ENCODE data around the gene MUC20. TPM values are rescaled to one million over a fixed set of nuclear protein-coding genes. Genes with fewer than 3 reads are reported as not detected.
"Not testable (repeated sequence)": the region's sequence is repeated elsewhere in the genome, so short reads cannot be mapped to it uniquely, and the experiment has no call there.

The MUC20 gene
- total RNA-seq, 1 donor: 0.36 TPM

- no peak overlapping the region for H2AFZ ChIP-seq (ENCODE audit: low read length)
- no peaks in the 10 kb centered on the region for H3K79me2 ChIP-seq (ENCODE audit: insufficient read depth, low read length)
- peaks cover 38% of the 10 kb centered on the region for H3K36me3 ChIP-seq (ENCODE audit: insufficient read depth, low read length)
- no peak for DNase-seq (ENCODE audit: insufficient read length, low spot score, missing footprints)
- no peak overlapping the region for H3K4me2 ChIP-seq (ENCODE audit: insufficient read depth, low read length)
- no peak overlapping the region for H3K4me3 ChIP-seq (ENCODE audit: insufficient read depth, low read length)
- H3K9me3 ChIP-seq (ENCODE audit: low read depth, low read length): no peaks in the 10 kb centered on the region
- H3K4me1 ChIP-seq (ENCODE audit: insufficient read depth, low read length): no peaks in the 10 kb centered on the region
- no peaks in the 10 kb centered on the region for H3K27me3 ChIP-seq (ENCODE audit: insufficient read depth, low read length)
- no peaks in the 10 kb centered on the region for H4K20me1 ChIP-seq (ENCODE audit: insufficient read depth, low read length)
- TF ChIP-seq CTCF (IDR thresholded peaks at IDR 0.05; ENCODE audit: extremely low read depth, low read depth, low read length): no peak
- no peak overlapping the region for H3K27ac ChIP-seq (ENCODE audit: low read depth, low read length)
These were observed 29.8 kb upstream of the MUC20 start for GRCh38 chr3:195690951-195691350.

- not testable (repeated sequence) for H3K27ac ChIP-seq (ENCODE audit: low read depth, low read length); H2AFZ ChIP-seq (ENCODE audit: low read length); H3K4me2 ChIP-seq (ENCODE audit: insufficient read depth, low read length); H4K20me1 ChIP-seq (ENCODE audit: insufficient read depth, low read length); H3K9me3 ChIP-seq (ENCODE audit: low read depth, low read length); H3K4me1 ChIP-seq (ENCODE audit: insufficient read depth, low read length); H3K79me2 ChIP-seq (ENCODE audit: insufficient read depth, low read length); H3K27me3 ChIP-seq (ENCODE audit: insufficient read depth, low read length); H3K4me3 ChIP-seq (ENCODE audit: insufficient read depth, low read length)
- DNase-seq (ENCODE audit: insufficient read length, low spot score, missing footprints): peak; percentile 73
- H3K36me3 ChIP-seq (ENCODE audit: insufficient read depth, low read length): peaks cover 31% of the 10 kb centered on the region
These were observed 29.0 kb upstream of the MUC20 start for GRCh38 chr3:195691596-195692353.

DNA sequence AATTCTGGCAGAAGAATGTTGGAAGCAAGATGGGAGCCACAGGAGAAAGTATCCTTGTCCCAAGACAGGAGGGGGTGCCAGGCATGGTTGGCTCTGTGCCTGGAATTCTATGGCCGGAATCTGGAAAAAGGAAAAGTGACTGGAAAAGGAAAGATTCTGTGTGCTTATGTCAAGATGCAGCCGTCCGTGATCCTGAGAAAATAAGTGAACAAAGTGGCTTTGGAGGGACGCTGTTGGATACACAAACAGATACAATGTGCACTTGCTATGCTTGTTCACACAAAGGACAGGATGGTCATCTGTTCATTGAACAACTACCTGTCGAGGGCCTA is 28.5 kb upstream of the MUC20 start:
- H4K20me1 ChIP-seq (ENCODE audit: insufficient read depth, low read length): no peaks in the 10 kb centered on the region
- H3K36me3 ChIP-seq (ENCODE audit: insufficient read depth, low read length): peaks cover 31% of the 10 kb centered on the region
- no peak overlapping the region for H3K4me3 ChIP-seq (ENCODE audit: insufficient read depth, low read length)
- H3K9me3 ChIP-seq (ENCODE audit: low read depth, low read length): no peaks in the 10 kb centered on the region
- no peak for DNase-seq (ENCODE audit: insufficient read length, low spot score, missing footprints)
- H3K27me3 ChIP-seq (ENCODE audit: insufficient read depth, low read length): no peaks in the 10 kb centered on the region
- no peak overlapping the region for H3K27ac ChIP-seq (ENCODE audit: low read depth, low read length)
- no peak for TF ChIP-seq CTCF (IDR thresholded peaks at IDR 0.05; ENCODE audit: extremely low read depth, low read depth, low read length)
- no peak overlapping the region for H3K4me2 ChIP-seq (ENCODE audit: insufficient read depth, low read length)
- H3K4me1 ChIP-seq (ENCODE audit: insufficient read depth, low read length): peaks cover under 1% of the 10 kb centered on the region
- no peak overlapping the region for H2AFZ ChIP-seq (ENCODE audit: low read length)
- H3K79me2 ChIP-seq (ENCODE audit: insufficient read depth, low read length): no peaks in the 10 kb centered on the region

GRCh38 chr3:195692781-195693427 is 27.9 kb upstream of the MUC20 start:
- Histone ChIP-seq H3K27me3 (ENCODE audit: insufficient read depth, low read length) (no peaks in the 10 kb centered on the region), H3K4me1 (ENCODE audit: insufficient read depth, low read length) (peaks cover 6% of the 10 kb centered on the region), H4K20me1 (ENCODE audit: insufficient read depth, low read length) (no peaks in the 10 kb centered on the region), H3K4me3 (ENCODE audit: insufficient read depth, low read length) (no peak overlapping the region), H3K27ac (ENCODE audit: low read depth, low read length) (no peak overlapping the region), H3K4me2 (ENCODE audit: insufficient read depth, low read length) (no peak overlapping the region), H3K9me3 (ENCODE audit: low read depth, low read length) (no peaks in the 10 kb centered on the region), H3K79me2 (ENCODE audit: insufficient read depth, low read length) (no peaks in the 10 kb centered on the region), H2AFZ (ENCODE audit: low read length) (no peak overlapping the region), H3K36me3 (ENCODE audit: insufficient read depth, low read length) (peaks cover 28% of the 10 kb centered on the region)
- peak; percentile 48 for DNase-seq (ENCODE audit: insufficient read length, low spot score, missing footprints)
- TF ChIP-seq CTCF (IDR thresholded peaks at IDR 0.05; ENCODE audit: extremely low read depth, low read depth, low read length): no peak
